Measurements from ENCODE around the gene LRRC8D.

- TF ChIP-seq, protein P1, sequence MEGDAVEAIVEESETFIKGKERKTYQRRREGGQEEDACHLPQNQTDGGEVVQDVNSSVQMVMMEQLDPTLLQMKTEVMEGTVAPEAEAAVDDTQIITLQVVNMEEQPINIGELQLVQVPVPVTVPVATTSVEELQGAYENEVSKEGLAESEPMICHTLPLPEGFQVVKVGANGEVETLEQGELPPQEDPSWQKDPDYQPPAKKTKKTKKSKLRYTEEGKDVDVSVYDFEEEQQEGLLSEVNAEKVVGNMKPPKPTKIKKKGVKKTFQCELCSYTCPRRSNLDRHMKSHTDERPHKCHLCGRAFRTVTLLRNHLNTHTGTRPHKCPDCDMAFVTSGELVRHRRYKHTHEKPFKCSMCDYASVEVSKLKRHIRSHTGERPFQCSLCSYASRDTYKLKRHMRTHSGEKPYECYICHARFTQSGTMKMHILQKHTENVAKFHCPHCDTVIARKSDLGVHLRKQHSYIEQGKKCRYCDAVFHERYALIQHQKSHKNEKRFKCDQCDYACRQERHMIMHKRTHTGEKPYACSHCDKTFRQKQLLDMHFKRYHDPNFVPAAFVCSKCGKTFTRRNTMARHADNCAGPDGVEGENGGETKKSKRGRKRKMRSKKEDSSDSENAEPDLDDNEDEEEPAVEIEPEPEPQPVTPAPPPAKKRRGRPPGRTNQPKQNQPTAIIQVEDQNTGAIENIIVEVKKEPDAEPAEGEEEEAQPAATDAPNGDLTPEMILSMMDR (IDR thresholded peaks at IDR 0.05) = no peak
- TF ChIP-seq POLR2AphosphoS5 (IDR thresholded peaks at IDR 0.05) (no peak), POLR2A (IDR thresholded peaks at IDR 0.05) (no peak), EP300 (IDR thresholded peaks at IDR 0.05) (no peak)
These were observed 154.1 kb downstream of the LRRC8D start for GRCh38 chr1:89974696-89975470.
